GM20000 (cell line): ENCODE measurements around the gene CCDC85A.

ENCODE experiments used
- DNase-seq: peaks from one replicate; pipeline ENCODE4 v3.0.0; 2012; ENCODE audit warnings: low spot score
- CTCF ChIP-seq: IDR thresholded peaks from 2 replicates; pipeline ENCODE4 v1.5.1; 2012; ENCODE audit warnings: mild to moderate bottlenecking, control low read depth; ENCODE audit errors: extremely low read depth, missing control alignments

Gene CCDC85A

GRCh38 chr2:56208380-56208779 lies 24.6 kb downstream of the CCDC85A start:
- DNase-seq, result no peak
- TF ChIP-seq CTCF, result no peak

- no peak for TF ChIP-seq CTCF
- DNase-seq, result no peak
These were observed 25.9 kb downstream of the CCDC85A start for GRCh38 chr2:56209701-56210100.

- TF ChIP-seq CTCF, result no peak
These were observed 26.5 kb downstream of the CCDC85A start for GRCh38 chr2:56210291-56210690.

GRCh38 chr2:56211048-56211447 lies 27.3 kb downstream of the CCDC85A start:
- no peak for TF ChIP-seq CTCF
- no peak for DNase-seq

More at GRCh38 chr2:56210291-56210690, 26.5 kb downstream of the CCDC85A start:
- no peak for DNase-seq

- TF ChIP-seq CTCF, result no peak
- no peak for DNase-seq
These were observed 32.1 kb downstream of the CCDC85A start for GRCh38 chr2:56215911-56216310.

GRCh38 chr2:56217106-56217505 lies 33.3 kb downstream of the CCDC85A start:
- DNase-seq, result no peak
- no peak for TF ChIP-seq CTCF

- TF ChIP-seq CTCF, result no peak
- no peak for DNase-seq
These were observed 38.7 kb downstream of the CCDC85A start for GRCh38 chr2:56222481-56222880.
